ENCODE measurements around the gene TM4SF18.

DNA sequence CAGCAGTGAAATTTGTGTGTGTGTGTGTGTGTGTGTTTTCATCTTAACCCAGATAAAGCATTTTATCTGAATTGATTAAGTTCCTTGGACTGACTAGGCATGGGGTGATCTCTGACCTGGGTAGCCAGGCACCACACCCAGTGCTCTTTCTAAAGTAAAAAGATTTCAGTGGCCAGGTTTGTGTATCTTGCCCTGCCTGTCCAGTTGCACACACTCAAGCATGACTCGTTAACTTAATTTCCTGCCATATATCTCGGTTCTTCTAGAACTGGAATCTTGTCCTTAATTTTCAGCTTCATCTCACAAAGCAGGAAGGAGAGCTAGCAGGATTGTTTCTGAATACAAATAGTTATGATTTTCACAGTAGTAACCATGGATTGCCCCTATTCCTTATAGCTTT is 17.0 kb downstream of the TM4SF18 start:
- TF ChIP-seq, protein P1, sequence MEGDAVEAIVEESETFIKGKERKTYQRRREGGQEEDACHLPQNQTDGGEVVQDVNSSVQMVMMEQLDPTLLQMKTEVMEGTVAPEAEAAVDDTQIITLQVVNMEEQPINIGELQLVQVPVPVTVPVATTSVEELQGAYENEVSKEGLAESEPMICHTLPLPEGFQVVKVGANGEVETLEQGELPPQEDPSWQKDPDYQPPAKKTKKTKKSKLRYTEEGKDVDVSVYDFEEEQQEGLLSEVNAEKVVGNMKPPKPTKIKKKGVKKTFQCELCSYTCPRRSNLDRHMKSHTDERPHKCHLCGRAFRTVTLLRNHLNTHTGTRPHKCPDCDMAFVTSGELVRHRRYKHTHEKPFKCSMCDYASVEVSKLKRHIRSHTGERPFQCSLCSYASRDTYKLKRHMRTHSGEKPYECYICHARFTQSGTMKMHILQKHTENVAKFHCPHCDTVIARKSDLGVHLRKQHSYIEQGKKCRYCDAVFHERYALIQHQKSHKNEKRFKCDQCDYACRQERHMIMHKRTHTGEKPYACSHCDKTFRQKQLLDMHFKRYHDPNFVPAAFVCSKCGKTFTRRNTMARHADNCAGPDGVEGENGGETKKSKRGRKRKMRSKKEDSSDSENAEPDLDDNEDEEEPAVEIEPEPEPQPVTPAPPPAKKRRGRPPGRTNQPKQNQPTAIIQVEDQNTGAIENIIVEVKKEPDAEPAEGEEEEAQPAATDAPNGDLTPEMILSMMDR (IDR thresholded peaks at IDR 0.05; ENCODE audit: poor library complexity, severe bottlenecking), result no peak
- no peak for TF ChIP-seq EZH2 (IDR thresholded peaks at IDR 0.05; ENCODE audit: borderline replicate concordance, insufficient read depth, low read length, poor library complexity, severe bottlenecking)
- TF ChIP-seq EP300 (conservative IDR thresholded peaks at IDR 0.05; ENCODE audit: poor library complexity, severe bottlenecking), result no peak
- no peak for TF ChIP-seq TAF1 (IDR thresholded peaks at IDR 0.05; ENCODE audit: low read depth)
- no peak for TF ChIP-seq RAD21 (conservative IDR thresholded peaks at IDR 0.05)
- TF ChIP-seq POLR2AphosphoS5 (IDR thresholded peaks at IDR 0.05), result no peak
- TF ChIP-seq, protein P2, sequence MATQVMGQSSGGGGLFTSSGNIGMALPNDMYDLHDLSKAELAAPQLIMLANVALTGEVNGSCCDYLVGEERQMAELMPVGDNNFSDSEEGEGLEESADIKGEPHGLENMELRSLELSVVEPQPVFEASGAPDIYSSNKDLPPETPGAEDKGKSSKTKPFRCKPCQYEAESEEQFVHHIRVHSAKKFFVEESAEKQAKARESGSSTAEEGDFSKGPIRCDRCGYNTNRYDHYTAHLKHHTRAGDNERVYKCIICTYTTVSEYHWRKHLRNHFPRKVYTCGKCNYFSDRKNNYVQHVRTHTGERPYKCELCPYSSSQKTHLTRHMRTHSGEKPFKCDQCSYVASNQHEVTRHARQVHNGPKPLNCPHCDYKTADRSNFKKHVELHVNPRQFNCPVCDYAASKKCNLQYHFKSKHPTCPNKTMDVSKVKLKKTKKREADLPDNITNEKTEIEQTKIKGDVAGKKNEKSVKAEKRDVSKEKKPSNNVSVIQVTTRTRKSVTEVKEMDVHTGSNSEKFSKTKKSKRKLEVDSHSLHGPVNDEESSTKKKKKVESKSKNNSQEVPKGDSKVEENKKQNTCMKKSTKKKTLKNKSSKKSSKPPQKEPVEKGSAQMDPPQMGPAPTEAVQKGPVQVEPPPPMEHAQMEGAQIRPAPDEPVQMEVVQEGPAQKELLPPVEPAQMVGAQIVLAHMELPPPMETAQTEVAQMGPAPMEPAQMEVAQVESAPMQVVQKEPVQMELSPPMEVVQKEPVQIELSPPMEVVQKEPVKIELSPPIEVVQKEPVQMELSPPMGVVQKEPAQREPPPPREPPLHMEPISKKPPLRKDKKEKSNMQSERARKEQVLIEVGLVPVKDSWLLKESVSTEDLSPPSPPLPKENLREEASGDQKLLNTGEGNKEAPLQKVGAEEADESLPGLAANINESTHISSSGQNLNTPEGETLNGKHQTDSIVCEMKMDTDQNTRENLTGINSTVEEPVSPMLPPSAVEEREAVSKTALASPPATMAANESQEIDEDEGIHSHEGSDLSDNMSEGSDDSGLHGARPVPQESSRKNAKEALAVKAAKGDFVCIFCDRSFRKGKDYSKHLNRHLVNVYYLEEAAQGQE (IDR thresholded peaks at IDR 0.05; ENCODE audit: borderline replicate concordance), result no peak
- TF ChIP-seq SMC3 (conservative IDR thresholded peaks at IDR 0.05; ENCODE audit: poor library complexity), result no peak
- TF ChIP-seq MXI1 (conservative IDR thresholded peaks at IDR 0.05; ENCODE audit: poor library complexity, severe bottlenecking), result no peak
